Activated T-helper 9 cell treated with anti-CD3 and anti-CD28 coated beads, Interleukin-2, amount 50 U/mL, for 16 hours (primary cell): ENCODE results near the gene SORCS2.

Source experiments
- DNase-seq: peaks from one replicate; pipeline ENCODE4 v3.0.0-alpha.2; 2020; ENCODE audit warnings: low read depth

SORCS2 gene

GRCh38 chr4:7270121-7270520 is 77.8 kb downstream of the SORCS2 start:
- no peak for DNase-seq

DNA sequence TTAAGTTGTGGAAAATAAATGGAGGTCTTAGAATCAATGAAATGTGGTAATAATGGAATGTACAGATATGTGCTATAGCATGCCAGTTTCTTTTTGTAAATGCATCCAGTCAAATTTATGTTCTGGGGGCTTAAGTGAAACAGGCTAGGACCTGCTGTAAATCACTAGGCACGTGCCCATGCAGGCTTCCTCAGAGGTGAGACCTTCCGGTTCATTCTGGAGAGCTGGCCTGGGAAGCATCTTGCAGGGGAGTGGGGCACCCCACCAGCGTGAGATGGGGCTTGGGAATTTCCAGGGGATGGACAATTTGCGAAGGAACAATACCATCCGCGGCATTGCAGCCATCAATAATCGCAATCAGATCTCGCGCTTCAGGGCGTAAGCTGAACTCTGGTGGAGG is 80.1 kb downstream of the SORCS2 start:
- DNase-seq: no peak

- DNase-seq: no peak
Observed at GRCh38 chr4:7273738-7274297, 81.5 kb downstream of the SORCS2 start.

GRCh38 chr4:7275067-7275466 is 82.7 kb downstream of the SORCS2 start:
- DNase-seq: no peak

DNA sequence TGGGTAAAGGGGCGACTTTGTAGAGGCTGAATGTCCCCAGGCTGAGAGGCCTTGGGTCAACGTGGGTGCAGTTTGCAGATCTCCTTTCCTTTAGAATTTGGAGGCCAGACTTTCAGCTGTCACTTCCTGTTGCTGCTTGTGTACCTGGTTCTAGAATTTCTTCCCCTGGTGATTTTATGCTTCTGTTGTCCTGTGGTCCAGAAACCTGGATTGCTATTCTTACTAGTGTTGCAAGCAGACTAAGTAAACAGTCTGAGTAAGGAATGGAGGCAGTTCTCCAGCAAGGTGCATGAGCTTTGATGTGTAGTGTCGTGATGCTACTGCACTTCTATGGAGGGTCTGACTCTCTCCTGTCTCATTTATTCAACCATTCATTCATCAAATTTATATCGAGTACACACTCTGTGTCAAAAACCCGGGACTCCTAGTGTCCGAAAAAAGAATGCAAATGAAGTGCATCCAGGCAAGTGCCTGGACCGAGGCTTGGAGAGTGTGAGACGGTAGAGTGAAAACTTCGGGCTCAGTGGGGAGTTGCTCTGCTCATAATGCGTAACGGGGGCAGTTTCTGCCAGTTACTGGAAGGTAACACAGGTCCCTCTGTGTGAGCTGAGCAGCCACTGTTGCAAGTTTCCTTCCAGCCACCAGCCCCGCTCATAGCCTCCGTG is 83.3 kb downstream of the SORCS2 start:
- no peak for DNase-seq

GRCh38 chr4:7276515-7276914 is 84.2 kb downstream of the SORCS2 start:
- no peak for DNase-seq

GRCh38 chr4:7278071-7278765 is 85.9 kb downstream of the SORCS2 start:
- DNase-seq: no peak

DNA sequence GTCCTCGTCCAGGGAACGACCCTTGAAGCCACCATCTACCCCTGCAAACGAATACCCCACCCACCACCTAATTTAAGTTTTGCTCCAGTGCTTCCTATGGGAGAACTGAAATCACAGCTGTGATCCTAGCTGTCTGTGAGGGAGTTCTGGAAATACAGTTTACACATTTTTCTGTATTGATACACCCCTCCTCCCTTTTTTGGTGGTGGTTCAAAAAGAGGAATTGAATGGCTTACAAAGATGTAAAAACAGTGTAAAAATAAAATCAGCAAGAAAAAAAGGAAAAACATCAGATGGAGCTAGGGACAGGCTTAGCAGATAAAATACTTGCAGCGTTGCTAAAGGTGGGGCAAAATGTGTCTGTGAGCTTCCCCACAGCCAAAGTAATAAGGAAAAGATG is 86.6 kb downstream of the SORCS2 start:
- DNase-seq: no peak

DNA sequence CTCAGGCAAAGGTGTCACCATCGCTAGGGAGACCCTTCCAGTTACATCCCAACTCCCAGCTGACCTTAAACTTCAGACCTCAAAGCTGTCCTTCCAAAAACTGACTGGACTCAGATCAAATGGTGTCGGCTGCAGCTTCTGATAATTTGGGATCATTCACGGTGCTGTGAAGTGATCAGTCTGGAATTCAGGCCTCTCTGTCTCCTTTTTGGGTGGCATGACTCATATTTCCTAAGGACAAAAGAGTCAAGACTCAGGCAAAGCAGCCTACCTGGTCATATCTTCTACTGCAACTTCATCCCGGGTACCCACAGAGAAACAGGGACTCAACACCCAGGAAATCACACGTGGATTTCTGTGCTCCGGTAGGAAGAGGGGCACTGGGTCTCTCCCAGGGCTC is 87.6 kb downstream of the SORCS2 start:
- DNase-seq: no peak

- no peak for DNase-seq
Observed at GRCh38 chr4:7280926-7281690, 88.8 kb downstream of the SORCS2 start.

DNA sequence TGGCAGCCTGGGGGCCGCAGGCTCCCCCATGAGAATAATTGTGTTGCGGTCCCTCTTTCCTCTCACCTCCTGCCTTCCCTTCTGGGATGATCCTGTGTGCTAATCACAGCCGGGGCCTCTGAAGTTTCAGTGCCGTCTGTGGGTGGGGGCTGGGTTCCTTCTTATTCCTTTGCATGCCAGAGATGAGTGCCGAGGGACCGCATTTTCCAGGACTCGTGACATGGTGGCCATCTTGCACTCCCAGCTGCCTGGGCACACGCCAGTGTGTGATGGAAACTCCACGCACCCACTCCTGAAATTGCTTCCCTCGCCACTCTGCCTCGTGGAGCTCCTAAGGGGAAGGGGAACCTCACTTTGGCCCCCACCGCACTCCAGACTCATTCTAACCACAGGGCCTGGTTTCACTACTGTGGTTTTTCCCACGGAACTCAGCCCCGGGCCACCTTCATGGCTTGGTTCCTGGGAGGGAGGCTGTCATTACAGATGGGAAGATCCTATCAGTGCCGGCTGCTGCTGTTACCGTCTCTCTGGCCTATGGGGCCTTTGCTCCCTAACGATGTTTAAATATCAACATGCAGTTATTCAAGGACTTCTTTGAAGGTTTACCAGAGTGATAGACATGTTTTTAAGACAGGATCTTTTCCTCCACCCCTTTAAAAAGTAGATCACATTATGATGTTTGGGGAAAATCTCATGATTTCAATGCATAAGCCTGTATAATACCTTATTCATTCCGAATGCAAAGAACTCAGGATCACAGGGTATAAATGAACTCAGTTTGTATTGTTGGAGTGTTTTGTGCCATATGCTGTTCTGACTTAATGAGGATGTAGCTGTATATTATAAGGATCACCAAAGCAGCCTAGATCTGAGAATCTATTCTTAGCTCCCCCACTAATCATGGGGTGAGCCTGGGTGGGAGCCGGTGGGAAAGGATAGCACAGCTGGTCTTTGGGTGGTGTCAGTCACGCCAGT is 89.6 kb downstream of the SORCS2 start:
- no peak for DNase-seq

GRCh38 chr4:7282786-7283440 is 90.6 kb downstream of the SORCS2 start:
- no peak for DNase-seq

GRCh38 chr4:7285244-7286094 is 93.1 kb downstream of the SORCS2 start:
- DNase-seq: no peak

DNA sequence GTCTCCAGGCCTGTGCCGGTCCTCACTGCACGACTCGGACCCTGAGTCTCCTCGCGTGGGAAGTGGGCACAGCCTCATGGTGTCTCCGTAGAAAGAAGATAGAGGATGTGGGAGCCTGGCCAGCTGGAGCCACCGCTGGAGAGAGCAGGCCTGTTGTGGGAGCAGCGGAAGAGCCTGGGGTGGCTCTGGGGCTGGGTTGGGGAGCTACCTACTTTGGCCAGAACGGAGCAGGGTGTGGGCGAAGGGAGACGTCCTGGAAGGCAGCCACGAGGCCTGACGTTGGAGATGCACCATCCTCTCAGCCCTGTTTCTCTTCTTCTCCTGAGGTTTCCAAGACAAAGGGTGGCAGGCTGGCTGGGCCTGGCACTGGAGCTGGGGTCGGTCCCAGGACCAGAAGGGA is 93.8 kb downstream of the SORCS2 start:
- no peak for DNase-seq

- DNase-seq: no peak
Observed at GRCh38 chr4:7286798-7287197, 94.5 kb downstream of the SORCS2 start.

DNA sequence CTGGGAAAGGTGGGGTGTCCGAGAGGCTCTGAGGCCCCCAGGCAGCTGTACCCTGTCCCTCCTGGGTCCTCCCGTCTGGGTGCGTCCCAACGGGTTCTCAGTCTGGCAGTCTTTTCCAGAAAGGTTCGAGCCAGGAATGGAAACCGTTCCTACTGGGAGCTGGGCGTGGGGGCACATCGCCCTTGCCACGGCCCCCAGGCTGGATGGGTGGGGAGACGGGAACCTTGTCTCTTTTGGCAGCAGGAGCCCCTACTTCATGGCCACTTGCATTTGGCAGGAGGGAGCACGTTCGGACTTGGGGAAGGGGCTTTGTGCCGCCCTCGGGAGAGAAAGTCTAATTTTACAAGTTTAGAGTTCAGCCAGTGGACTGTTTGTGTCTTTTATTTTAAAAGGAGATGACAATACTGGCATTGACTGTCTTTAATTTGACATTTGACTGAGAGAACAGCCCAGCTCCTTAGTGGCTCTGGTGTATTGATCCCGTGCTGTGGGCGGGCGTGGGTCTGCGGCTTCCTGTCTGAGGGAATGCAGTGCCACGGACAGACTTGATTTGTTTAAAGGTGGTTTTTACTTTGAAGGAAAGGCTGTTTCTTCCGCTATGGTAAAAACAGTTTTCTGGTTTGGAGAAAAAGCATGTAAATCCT is 95.1 kb downstream of the SORCS2 start:
- DNase-seq: no peak

DNA sequence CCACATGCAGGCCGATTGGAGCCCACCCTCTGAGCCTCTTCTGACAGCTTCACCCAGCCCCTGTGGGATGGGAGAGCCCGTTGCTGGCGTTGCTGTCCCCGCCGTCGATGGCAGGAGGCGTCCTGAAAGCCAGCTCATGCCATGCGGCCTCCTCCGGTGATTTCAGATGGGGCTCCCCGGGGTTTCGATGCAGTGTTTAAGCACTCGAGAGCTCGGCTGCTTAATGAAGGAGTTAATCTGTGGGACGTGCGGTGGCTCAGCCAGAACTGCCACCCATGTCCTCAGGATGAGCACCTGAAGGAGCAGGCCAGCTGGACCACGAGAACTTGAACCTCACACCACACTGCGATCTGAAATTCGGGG is 95.6 kb downstream of the SORCS2 start:
- no peak for DNase-seq

DNA sequence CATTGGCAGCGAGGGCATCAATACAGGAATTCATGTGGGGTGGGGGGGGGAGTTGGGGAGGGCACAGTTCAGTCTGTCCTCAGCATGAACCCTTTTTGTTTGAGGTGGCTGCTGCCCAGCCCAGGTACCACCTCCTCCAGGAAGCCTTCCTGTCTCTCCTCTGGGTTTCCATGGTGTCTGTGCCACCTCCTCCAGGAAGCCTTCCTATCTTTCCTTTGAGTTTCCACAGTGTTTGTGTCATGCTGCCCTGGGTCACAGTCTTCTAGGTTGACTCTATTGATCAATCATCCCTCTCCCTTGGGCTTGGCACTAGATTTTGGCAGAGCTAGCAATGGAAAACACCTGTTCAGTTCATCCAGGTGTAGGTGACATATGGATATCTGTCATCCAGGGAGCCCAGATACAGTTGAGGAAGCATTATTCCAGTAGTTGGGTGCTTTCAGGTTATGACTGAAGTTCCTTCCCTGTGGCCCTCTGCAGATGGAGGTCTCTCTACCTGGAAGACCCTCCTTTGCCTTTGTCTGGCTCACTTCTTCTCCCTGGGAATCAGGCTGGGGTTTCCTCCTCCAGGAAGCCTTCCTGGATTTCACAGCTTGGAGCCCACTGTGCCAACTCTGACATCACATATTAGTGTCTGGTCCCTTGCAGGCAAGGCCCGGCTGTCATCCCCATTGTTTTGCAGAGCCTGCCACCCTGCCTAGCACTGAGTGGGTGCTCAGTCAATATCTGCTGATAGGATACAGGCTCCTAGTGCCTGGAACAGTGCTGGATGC is 96.6 kb downstream of the SORCS2 start:
- no peak for DNase-seq

DNA sequence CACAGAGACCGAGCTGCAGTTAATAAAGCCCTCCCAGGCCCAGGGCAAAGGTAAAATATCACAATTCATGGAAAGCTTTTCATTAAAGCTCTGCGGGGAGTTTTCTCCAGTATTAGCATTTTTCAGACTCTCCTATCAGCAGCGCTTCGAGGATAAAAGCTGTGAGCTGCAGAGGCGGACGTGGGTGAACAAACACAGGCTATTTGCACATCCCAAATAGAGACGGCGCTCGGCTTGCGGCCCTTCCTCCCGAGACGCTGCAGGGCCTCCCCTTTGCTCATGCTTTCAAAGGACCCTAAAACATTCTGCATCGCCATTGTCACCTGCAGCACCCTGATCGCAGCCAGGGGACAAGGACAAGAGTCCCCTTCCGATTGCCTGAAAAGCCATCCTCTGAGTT is 97.3 kb downstream of the SORCS2 start:
- no peak for DNase-seq
